ENCODE measurements around the gene SLC22A23.
A peak's percentile ranks its signal among the peaks of the same experiment; 100 is the strongest.

SLC22A23 gene

GRCh38 chr6:3471711-3472110 is 14.9 kb upstream of the SLC22A23 start:
- no peak for DNase-seq (ENCODE audit: low read depth)

- DNase-seq (ENCODE audit: low read depth): no peak
Measured at GRCh38 chr6:3471286-3471685, 14.4 kb upstream of the SLC22A23 start.

GRCh38 chr6:3468585-3468984 is 11.7 kb upstream of the SLC22A23 start:
- no peak for DNase-seq (ENCODE audit: low read depth)

GRCh38 chr6:3467996-3468395 is 11.1 kb upstream of the SLC22A23 start:
- no peak for DNase-seq (ENCODE audit: low read depth)

GRCh38 chr6:3466488-3467219 is 9.8 kb upstream of the SLC22A23 start:
- no peak for DNase-seq (ENCODE audit: low read depth)

- no peak for DNase-seq (ENCODE audit: low read depth)
Measured at GRCh38 chr6:3460253-3460652, 3.4 kb upstream of the SLC22A23 start.

- no peak for DNase-seq (ENCODE audit: low read depth)
Measured at GRCh38 chr6:3458706-3459421, 2.0 kb upstream of the SLC22A23 start.

- DNase-seq (ENCODE audit: low read depth): peak; percentile 62
Measured at GRCh38 chr6:3457710-3458602, 1.1 kb upstream of the SLC22A23 start.

- no peak for DNase-seq (ENCODE audit: low read depth)
Measured at GRCh38 chr6:3456395-3456897, 404 bp downstream of the SLC22A23 start.

- DNase-seq (ENCODE audit: low read depth): no peak
Measured at GRCh38 chr6:3455569-3456394, 1.1 kb downstream of the SLC22A23 start.

GRCh38 chr6:3455147-3455568 is 1.7 kb downstream of the SLC22A23 start:
- DNase-seq (ENCODE audit: low read depth): no peak

- DNase-seq (ENCODE audit: low read depth): no peak
Measured at GRCh38 chr6:3454273-3455010, 2.4 kb downstream of the SLC22A23 start.

- no peak for DNase-seq (ENCODE audit: low read depth)
Measured at GRCh38 chr6:3453413-3454272, 3.2 kb downstream of the SLC22A23 start.

GRCh38 chr6:3451498-3451897 is 5.4 kb downstream of the SLC22A23 start:
- DNase-seq (ENCODE audit: low read depth): no peak

- no peak for DNase-seq (ENCODE audit: low read depth)
Measured at GRCh38 chr6:3450888-3451287, 6.0 kb downstream of the SLC22A23 start.

- DNase-seq (ENCODE audit: low read depth): no peak
Measured at GRCh38 chr6:3449750-3450305, 7.0 kb downstream of the SLC22A23 start.

GRCh38 chr6:3449321-3449720 is 7.5 kb downstream of the SLC22A23 start:
- DNase-seq (ENCODE audit: low read depth): no peak

GRCh38 chr6:3447005-3447404 is 9.8 kb downstream of the SLC22A23 start:
- DNase-seq (ENCODE audit: low read depth): no peak

GRCh38 chr6:3446184-3446583 is 10.7 kb downstream of the SLC22A23 start:
- no peak for DNase-seq (ENCODE audit: low read depth)

Measured in CMK (cell line).